ENCODE data around the gene SYTL2. TPM values are rescaled to one million over a fixed set of nuclear protein-coding genes. Genes with fewer than 3 reads are reported as not detected.
"Not testable (repeated sequence)": the region's sequence is repeated elsewhere in the genome, so short reads cannot be mapped to it uniquely, and the experiment has no call there.

The SYTL2 gene
- total and polyA plus RNA-seq, 2 donors (not counting 1 experiment from before 2014, with no cell fraction given), result 165 to 387 TPM

DNA sequence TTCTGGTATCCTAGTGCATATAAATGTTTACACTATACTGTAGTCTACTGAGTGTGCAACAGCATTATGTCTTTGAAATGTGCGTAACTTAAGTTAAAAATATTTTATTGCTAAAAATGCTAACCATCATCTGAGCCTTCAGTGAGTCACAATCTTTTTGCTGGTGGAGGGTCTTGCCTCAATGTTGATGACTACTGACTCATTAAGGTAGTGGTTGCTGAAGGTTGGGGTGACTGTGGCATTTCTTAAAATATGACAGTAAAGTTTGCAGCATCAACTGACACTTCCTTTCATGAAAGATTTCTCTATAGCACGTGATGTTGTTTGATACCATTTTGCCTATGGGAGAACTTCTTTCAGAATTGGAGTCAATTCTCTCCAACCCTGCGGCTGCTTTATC lies 137.5 kb downstream of the SYTL2 start:
- Histone ChIP-seq H3K79me2 (ENCODE audit: control insufficient read depth, insufficient read depth, low read length) (no peaks in the 10 kb centered on the region), H3K36me3 (ENCODE audit: control insufficient read depth, insufficient read depth, low read length) (no peaks in the 10 kb centered on the region), H3K27me3 (ENCODE audit: control insufficient read depth, insufficient read depth, low read length) (no peaks in the 10 kb centered on the region), H4K20me1 (ENCODE audit: control insufficient read depth, extremely low read depth, insufficient read depth, low read length) (no peaks in the 10 kb centered on the region), H2AFZ (ENCODE audit: low read length) (no peak overlapping the region), H3K9ac (ENCODE audit: insufficient read depth, low read length) (no peak overlapping the region), H3K4me2 (ENCODE audit: extremely low read depth, insufficient read depth, low read length) (no peak overlapping the region), H3K9me3 (ENCODE audit: control insufficient read depth, insufficient read depth, low read depth, low read length) (no peaks in the 10 kb centered on the region), H3K27ac (ENCODE audit: insufficient read depth, low read length) (no peak overlapping the region), H3K4me3 (replicated peaks in 1 of 4; ENCODE audit: control extremely low read depth in 1 of 4, insufficient read depth in 1 of 4, low read depth in 3 of 4, low read length in 4 of 4) (no peak overlapping the region), H3K4me1 (ENCODE audit: control insufficient read depth, extremely low read depth, insufficient read depth, low read length) (no peaks in the 10 kb centered on the region)
- TF ChIP-seq EZH2 (IDR thresholded peaks at IDR 0.05; ENCODE audit: low read length, missing control alignments) (no peak), CTCF (conservative IDR thresholded peaks at IDR 0.05 in 1 of 2, IDR thresholded peaks at IDR 0.05 in 1 of 2; ENCODE audit: low read depth in 1 of 2, low read length in 2 of 2) (no peak)
- no peak for DNase-seq (ENCODE audit: low read depth in 2 of 2)

DNA sequence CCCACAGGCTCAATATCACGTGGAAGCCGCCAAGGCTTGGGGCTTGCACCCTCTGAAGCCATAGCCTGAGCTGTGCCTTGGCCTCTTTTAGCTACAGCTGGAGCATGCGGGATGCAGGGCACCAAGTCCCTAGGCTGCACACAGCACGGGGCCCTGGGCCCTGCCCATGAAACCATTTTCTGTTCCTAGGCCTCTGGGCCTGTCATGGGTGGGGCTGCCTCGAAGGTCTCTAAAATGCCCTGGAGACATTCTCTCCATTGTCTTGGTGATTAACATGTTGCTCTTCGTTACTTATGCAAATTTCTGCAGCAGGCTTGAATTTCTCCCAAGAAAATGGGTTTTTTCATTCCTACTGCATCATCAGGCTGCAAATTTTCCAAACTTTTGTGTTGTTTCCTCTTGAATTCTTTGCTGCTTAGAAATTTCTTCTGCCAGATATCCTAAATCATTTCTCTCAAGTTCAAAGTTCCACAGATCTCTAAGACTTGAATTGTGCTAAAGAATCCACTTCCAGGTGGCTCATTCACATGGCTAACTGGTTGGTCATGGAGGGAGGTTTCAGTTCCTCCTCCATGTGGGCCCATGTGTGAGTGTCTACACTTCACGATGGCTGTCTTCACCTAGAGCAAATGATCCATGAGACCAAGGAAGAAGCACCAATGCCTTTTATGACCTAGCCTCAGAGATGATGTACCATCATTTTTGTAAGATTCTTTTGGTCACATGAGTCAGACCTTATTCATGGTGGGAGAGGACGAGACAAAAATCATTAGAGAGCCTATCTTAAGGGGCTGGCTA lies 138.6 kb downstream of the SYTL2 start:
- H3K4me2 ChIP-seq (ENCODE audit: extremely low read depth, insufficient read depth, low read length), result no peak overlapping the region
- no peaks in the 10 kb centered on the region for H3K27me3 ChIP-seq (ENCODE audit: control insufficient read depth, insufficient read depth, low read length)
- no peak overlapping the region for H3K9ac ChIP-seq (ENCODE audit: insufficient read depth, low read length)
- no peak overlapping the region for H3K27ac ChIP-seq (ENCODE audit: insufficient read depth, low read length)
- DNase-seq (ENCODE audit: low read depth in 2 of 2), result no peak
- no peak overlapping the region for H3K4me3 ChIP-seq (replicated peaks in 1 of 4; ENCODE audit: control extremely low read depth in 1 of 4, insufficient read depth in 1 of 4, low read depth in 3 of 4, low read length in 4 of 4)
- H3K79me2 ChIP-seq (ENCODE audit: control insufficient read depth, insufficient read depth, low read length), result no peaks in the 10 kb centered on the region
- no peak for TF ChIP-seq EZH2 (IDR thresholded peaks at IDR 0.05; ENCODE audit: low read length, missing control alignments)
- TF ChIP-seq CTCF (conservative IDR thresholded peaks at IDR 0.05 in 1 of 2, IDR thresholded peaks at IDR 0.05 in 1 of 2; ENCODE audit: low read depth in 1 of 2, low read length in 2 of 2), result no peak
- no peaks in the 10 kb centered on the region for H3K9me3 ChIP-seq (ENCODE audit: control insufficient read depth, insufficient read depth, low read depth, low read length)
- H2AFZ ChIP-seq (ENCODE audit: low read length), result no peak overlapping the region
- H3K4me1 ChIP-seq (ENCODE audit: control insufficient read depth, extremely low read depth, insufficient read depth, low read length), result no peaks in the 10 kb centered on the region
- no peaks in the 10 kb centered on the region for H3K36me3 ChIP-seq (ENCODE audit: control insufficient read depth, insufficient read depth, low read length)
- H4K20me1 ChIP-seq (ENCODE audit: control insufficient read depth, extremely low read depth, insufficient read depth, low read length), result no peaks in the 10 kb centered on the region

- H4K20me1 ChIP-seq (ENCODE audit: control insufficient read depth, extremely low read depth, insufficient read depth, low read length); H3K36me3 ChIP-seq (ENCODE audit: control insufficient read depth, insufficient read depth, low read length); H3K9ac ChIP-seq (ENCODE audit: insufficient read depth, low read length); H3K4me1 ChIP-seq (ENCODE audit: control insufficient read depth, extremely low read depth, insufficient read depth, low read length); H3K9me3 ChIP-seq (ENCODE audit: control insufficient read depth, insufficient read depth, low read depth, low read length); H2AFZ ChIP-seq (ENCODE audit: low read length); H3K4me2 ChIP-seq (ENCODE audit: extremely low read depth, insufficient read depth, low read length); H3K4me3 ChIP-seq (replicated peaks in 1 of 4; ENCODE audit: control extremely low read depth in 1 of 4, insufficient read depth in 1 of 4, low read depth in 3 of 4, low read length in 4 of 4); H3K79me2 ChIP-seq (ENCODE audit: control insufficient read depth, insufficient read depth, low read length); DNase-seq (ENCODE audit: low read depth in 2 of 2); H3K27ac ChIP-seq (ENCODE audit: insufficient read depth, low read length); H3K27me3 ChIP-seq (ENCODE audit: control insufficient read depth, insufficient read depth, low read length): not testable (repeated sequence)
These were observed 139.8 kb downstream of the SYTL2 start for GRCh38 chr11:85670949-85671663.
